HG02885 (cell line): ENCODE data around the gene GRWD1.
A peak's percentile ranks its signal among the peaks of the same experiment; 100 is the strongest.

ENCODE experiments used
- ATAC-seq: cut with Tn5 transposase; IDR thresholded peaks from one replicate; pipeline ENCODE4 v1.9.1; 2021; ENCODE audit warnings: mild to moderate bottlenecking; ENCODE audit not compliant: unreplicated experiment, poor library complexity

The GRWD1 gene

GRCh38 chr19:48492925-48493717 lies 47.3 kb downstream of the GRWD1 start:
- ATAC-seq = peak; percentile 68

GRCh38 chr19:48493718-48494401 lies 48.1 kb downstream of the GRWD1 start:
- peak; percentile 10 for ATAC-seq

- ATAC-seq = no peak
Measured at GRCh38 chr19:48495396-48495795, 49.6 kb downstream of the GRWD1 start.

GRCh38 chr19:48496959-48497727 lies 51.4 kb downstream of the GRWD1 start:
- no peak for ATAC-seq

- ATAC-seq = no peak
Measured at GRCh38 chr19:48497728-48498594, 52.2 kb downstream of the GRWD1 start.

DNA sequence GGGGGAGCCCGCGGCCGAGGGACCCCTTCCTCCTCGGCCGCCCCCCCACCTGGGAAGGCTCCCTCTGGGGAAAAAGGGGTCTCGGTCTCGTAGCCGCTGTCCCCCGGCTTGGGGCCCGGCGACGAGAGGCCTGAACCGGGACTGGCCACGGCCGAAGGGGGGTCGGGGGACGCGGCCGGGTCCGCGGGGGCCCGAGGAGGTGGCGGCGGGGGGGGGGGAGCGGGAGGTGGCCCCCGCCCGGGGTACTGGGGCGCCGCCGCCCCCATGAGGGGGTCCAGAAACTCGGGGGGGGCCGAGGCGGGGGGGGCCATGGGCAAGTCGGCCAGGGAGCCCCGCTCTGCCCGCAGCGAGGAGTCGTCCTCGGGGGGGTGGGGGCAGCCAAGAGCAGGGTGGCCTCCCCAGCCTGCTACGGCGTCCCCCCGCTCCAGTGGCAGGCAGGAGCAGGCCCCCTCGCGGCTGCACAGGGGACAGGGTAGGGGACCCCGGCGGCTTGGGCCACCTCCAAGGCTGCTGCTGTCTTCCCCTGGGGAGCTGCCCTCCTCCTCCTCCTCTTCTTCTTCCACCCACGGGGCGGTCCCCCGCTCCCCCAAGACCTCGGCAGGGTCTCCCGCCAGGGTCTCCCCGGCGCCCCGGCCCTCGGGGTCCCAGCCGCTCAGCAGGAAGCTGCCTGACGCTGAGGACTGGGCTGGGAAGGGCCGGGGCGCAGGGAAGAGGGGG lies 53.0 kb downstream of the GRWD1 start:
- no peak for ATAC-seq

- no peak for ATAC-seq
Measured at GRCh38 chr19:48499316-48500090, 53.7 kb downstream of the GRWD1 start.

DNA sequence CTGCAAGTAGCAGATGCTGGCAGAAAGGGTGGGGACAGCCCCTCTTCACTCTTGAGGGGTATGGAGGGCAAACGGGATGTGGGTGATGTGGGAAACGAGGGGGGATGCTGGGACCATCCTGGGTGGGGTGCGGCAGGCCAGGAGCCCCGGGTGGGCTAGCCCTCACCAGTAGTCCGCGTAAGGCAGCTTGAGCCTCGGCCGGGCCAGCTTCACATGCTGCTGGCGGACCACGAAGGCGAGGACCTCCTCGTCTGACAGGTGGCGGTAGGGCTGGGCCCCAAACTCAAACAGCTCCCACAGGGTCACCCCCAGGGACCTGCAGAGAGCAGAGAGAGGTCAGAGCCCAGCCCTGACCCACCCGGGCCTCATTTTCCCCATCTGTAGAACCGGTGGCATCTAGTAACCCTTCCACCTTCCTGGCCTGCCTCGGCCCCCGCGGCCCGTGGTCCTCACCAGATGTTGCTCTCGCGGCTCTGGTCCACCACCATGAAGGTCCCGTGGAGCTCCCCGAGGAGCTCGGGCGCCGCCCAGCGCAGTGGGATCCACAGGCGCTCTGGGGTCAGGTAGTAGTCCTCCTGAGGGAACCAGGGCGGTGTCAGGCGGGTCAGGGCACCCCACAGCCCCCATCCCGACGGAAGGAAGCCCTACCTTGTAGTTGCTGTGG lies 55.2 kb downstream of the GRWD1 start:
- ATAC-seq = no peak

DNA sequence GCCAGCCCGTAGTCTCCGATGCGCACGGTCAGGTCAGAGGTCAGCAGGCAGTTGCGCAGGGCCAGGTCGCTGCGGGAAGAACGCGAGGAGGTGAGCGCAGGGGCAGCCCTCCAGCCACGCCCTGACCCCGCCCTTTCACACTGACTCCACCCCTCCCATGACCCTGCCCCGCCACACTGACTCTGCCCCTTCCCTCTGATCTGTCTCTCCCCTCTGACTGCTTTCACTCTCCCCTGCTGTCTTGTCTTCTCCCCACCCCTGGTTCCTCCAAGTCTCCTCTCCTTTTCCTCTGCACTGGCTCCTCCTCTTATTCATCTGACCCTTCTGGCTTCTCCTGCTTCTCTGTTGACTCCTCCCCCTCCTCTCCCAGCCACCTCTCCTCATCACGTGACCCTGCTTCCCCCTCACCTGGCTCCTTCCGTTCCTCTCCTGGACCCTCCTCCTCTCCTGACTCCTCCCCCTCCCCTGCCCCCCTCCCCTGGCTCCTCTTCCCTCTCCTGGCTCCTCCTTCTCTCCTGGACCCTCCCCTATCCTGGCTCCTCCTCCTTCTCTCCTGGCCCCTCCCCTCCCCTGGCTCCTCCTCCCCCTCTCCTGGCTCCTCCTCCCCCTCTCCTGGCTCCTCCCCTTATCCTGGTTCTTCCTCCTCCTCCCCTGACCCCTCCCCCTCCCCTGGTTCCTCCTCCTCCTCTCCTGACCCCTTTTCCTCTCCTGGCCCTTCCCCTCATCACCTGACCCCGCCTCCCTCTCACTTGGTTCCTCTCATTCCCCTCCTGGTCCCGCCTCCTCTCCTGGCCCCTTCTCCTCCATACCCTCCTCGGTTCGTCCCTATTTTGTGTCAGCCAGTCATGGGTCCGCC lies 55.9 kb downstream of the GRWD1 start:
- ATAC-seq = peak; percentile 41

GRCh38 chr19:48502350-48503018 lies 56.7 kb downstream of the GRWD1 start:
- no peak for ATAC-seq

- no peak for ATAC-seq
Measured at GRCh38 chr19:48506138-48506733, 60.5 kb downstream of the GRWD1 start.
